Mesothelial cell of epicardium (in vitro differentiated cells): ENCODE data around the gene PDZK1. TPM values are rescaled to one million over a fixed set of nuclear protein-coding genes. Genes with fewer than 3 reads are reported as not detected.
"Not testable (repeated sequence)": the region's sequence is repeated elsewhere in the genome, so short reads cannot be mapped to it uniquely, and the experiment has no call there.

Experiments used
- DNase-seq, 2 experiments: peaks; one replicate each; pipeline ENCODE4 v3.0.0; 2021; ENCODE audit warnings: low spot score in 2 of 2; ENCODE audit not compliant: unreplicated experiment in 2 of 2
- H3K27ac Mint-ChIP-seq: 2 replicates; pipeline ENCODE4 v1.8.0; 2021; ENCODE audit warnings: mixed read lengths
- H3K27me3 Mint-ChIP-seq: 2 replicates; pipeline ENCODE4 v1.8.0; 2021; ENCODE audit warnings: low read depth, mixed read lengths
- H3K36me3 Mint-ChIP-seq: 2 replicates; pipeline ENCODE4 v1.8.0; 2021; ENCODE audit warnings: mixed read lengths
- H3K4me1 Mint-ChIP-seq: 2 replicates; pipeline ENCODE4 v1.8.0; 2021; ENCODE audit warnings: mixed read lengths
- H3K4me3 Mint-ChIP-seq: 2 replicates; pipeline ENCODE4 v1.8.0; 2021; ENCODE audit warnings: mild to moderate bottlenecking, moderate library complexity, mixed read lengths
- H3K9me3 Mint-ChIP-seq: 2 replicates; pipeline ENCODE4 v1.8.0; 2021; ENCODE audit warnings: mixed read lengths
- CTCF ChIP-seq: fragments of 200-600 bp; sonication (generic); IDR thresholded peaks from one replicate; pipeline ENCODE4 v1.5.0; 2021; ENCODE audit warnings: antibody characterized with exemption; ENCODE audit not compliant: unreplicated experiment
- total RNA-seq: library from RNA; stranded (reverse); gene quantifications from 3 replicates; pipeline ENCODE4 v1.2.1, GENCODE V29; 2021

PDZK1 gene
- total RNA-seq, 1 donor from 2014 or later, result 0.51 TPM

DNA sequence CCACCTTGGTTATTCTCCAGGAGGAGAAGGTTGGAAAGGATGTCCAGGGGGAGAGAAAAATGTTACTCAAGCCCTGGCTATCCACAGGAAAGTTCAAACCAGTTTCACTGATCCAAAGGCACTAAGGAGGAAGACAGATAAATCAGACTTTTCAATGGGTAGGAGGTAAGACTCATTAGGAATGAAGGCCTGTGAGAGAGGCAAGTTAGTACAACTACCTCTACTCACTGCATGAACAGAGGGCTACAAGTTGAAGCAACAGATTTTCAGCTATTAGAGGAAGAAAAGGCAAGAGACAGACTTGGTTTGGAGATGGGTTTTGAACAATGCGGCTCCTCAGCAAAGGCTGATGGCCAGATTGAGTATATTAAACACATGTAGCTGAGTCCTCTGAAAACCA, 29.0 kb upstream of the PDZK1 start:
- no peaks in the 10 kb centered on the region for H3K27me3 Mint-ChIP-seq
- TF ChIP-seq CTCF, result no peak
- peaks cover 3% of the 10 kb centered on the region for H3K9me3 Mint-ChIP-seq
- DNase-seq, result no peak
- no peak overlapping the region for H3K27ac Mint-ChIP-seq
- H3K4me1 Mint-ChIP-seq, result no peaks in the 10 kb centered on the region
- no peak overlapping the region for H3K4me3 Mint-ChIP-seq
- H3K36me3 Mint-ChIP-seq, result peaks cover 3% of the 10 kb centered on the region

DNA sequence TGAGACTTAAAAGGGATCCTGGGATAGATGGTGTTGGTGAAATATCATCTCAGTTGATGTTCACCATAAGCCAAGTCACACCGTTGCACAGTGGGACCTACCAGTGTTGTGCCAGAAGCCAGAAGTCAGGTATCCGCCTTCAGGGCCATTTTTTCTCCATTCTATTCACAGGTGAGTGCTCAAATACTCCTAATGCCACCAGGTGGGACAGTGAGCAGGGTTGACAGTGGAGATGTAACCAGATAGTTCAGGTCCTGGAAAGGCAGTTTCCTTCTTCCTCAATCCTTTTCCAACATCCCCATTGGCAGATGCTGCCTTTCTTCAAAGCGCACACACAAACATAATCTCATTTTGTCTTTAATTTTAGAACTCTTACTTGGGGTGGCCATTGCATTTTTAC, 23.7 kb upstream of the PDZK1 start:
- H3K4me3 Mint-ChIP-seq, result no peak overlapping the region
- no peaks in the 10 kb centered on the region for H3K4me1 Mint-ChIP-seq
- no peak for DNase-seq
- TF ChIP-seq CTCF, result no peak
- peaks cover 3% of the 10 kb centered on the region for H3K9me3 Mint-ChIP-seq
- no peak overlapping the region for H3K27ac Mint-ChIP-seq
- H3K36me3 Mint-ChIP-seq, result no peaks in the 10 kb centered on the region
- H3K27me3 Mint-ChIP-seq, result no peaks in the 10 kb centered on the region

DNA sequence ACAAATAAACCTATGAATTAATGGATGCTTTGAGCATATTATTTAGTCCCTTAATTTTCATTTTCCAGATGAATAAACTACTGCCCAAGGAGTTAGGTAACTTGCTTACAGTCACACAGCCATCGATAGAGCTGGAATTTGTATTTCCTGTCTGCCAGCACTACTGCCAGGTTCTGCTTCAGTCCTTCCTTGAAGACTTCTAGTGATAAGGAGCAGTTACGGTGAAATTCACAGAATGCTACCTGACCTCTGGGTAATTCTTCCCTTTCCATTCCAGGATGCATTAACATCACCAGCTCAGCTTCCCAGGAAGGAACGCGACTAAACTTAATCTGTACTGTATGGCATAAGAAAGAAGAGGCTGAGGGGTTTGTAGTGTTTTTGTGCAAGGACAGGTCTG, 23.3 kb upstream of the PDZK1 start:
- DNase-seq, result no peak
- TF ChIP-seq CTCF, result no peak
- no peaks in the 10 kb centered on the region for H3K27me3 Mint-ChIP-seq
- H3K4me3 Mint-ChIP-seq, result no peak overlapping the region
- no peaks in the 10 kb centered on the region for H3K4me1 Mint-ChIP-seq
- no peak overlapping the region for H3K27ac Mint-ChIP-seq
- H3K36me3 Mint-ChIP-seq, result no peaks in the 10 kb centered on the region
- H3K9me3 Mint-ChIP-seq, result peaks cover 3% of the 10 kb centered on the region

DNA sequence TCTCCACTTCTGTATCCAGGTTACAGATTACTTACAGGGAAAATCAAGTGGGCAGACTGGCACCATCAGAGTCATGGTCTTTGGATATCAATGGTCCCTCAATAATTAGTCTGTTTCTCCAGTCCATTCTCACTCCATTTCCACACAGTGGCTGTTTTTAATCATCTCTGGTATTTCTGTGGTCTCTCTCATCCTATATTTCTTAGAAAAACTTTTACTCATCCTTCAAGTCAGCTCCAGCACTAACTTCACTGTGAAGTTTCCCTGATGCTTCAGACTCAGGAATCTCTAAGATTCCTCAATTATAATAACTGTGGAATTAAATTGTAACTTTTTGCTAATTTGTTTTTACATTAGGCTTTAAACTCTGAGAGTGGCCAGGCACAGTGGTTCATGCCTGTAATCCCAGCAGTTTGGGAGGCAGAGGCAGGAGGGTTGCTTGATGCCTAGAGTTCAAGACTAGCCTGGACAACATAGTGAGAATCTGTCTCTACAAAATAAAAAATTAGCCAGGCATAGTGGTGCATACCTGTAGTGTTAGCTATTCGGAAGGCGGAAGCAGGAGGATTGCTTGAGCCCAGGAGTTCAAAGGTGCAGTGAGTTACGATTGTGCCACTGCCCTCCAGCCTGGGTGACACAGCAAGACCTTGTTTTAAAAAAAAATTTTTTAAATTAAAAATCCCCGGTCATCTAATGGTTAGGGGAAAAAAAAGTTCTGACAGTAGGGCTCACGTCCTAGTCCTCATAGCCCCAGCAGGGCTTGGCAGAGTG, 22.7 kb upstream of the PDZK1 start:
- no peak for TF ChIP-seq CTCF
- Mint-ChIP-seq H3K9me3 (peaks cover 3% of the 10 kb centered on the region), H3K27me3 (no peaks in the 10 kb centered on the region), H3K36me3 (no peaks in the 10 kb centered on the region), H3K27ac (no peak overlapping the region), H3K4me3 (no peak overlapping the region), H3K4me1 (no peaks in the 10 kb centered on the region)
- no peak for DNase-seq

- H3K9me3 Mint-ChIP-seq, result peaks cover 3% of the 10 kb centered on the region
- no peak for DNase-seq
- H3K4me3 Mint-ChIP-seq, result no peak overlapping the region
- H3K4me1 Mint-ChIP-seq, result no peaks in the 10 kb centered on the region
- H3K27ac Mint-ChIP-seq, result no peak overlapping the region
- H3K27me3 Mint-ChIP-seq, result no peaks in the 10 kb centered on the region
- no peaks in the 10 kb centered on the region for H3K36me3 Mint-ChIP-seq
- no peak for TF ChIP-seq CTCF
These were observed 22.0 kb upstream of the PDZK1 start for GRCh38 chr1:145729196-145729595.

DNA sequence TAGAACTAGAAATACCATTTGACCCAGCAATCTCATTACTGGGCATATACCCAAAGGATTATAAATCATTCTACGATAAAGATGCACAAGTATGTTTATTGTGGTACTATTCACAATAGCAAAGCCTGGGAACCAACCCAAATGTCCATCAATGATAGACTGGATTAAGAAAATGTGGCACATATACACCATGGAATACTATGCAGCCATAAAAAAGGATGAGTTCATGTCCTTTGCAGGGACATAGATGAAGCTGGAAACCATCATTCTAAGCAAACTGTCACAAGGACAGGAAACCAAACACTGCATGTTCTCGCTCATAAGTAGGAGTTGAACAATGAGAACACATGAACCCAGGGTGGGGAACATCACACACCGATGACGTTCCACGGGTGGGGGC, 19.0 kb upstream of the PDZK1 start:
- H3K4me3 Mint-ChIP-seq, DNase-seq, H3K36me3 Mint-ChIP-seq, H3K4me1 Mint-ChIP-seq, H3K27ac Mint-ChIP-seq, H3K27me3 Mint-ChIP-seq, H3K9me3 Mint-ChIP-seq: not testable (repeated sequence)
